SK-N-SH (cell line): ENCODE results near the gene DEPDC1B.

Source experiments
- CTCF ChIP-seq: fragments of 200-600 bp; sonication (generic); IDR thresholded peaks from 2 replicates; pipeline ENCODE4 v1.6.1; 2017; ENCODE audit warnings: antibody characterized with exemption, mild to moderate bottlenecking, moderate library complexity
- FOXM1 ChIP-seq: IDR thresholded peaks from 2 replicates; pipeline ENCODE4 v1.4.0; 2012; ENCODE audit warnings: low read depth, mild to moderate bottlenecking
- POLR2AphosphoS5 ChIP-seq: IDR thresholded peaks from 2 replicates; pipeline ENCODE4 v1.6.1; 2012; ENCODE audit warnings: low read depth, low read length
- REST ChIP-seq: IDR thresholded peaks from 2 replicates; pipeline ENCODE4 v1.6.1; 2012; ENCODE audit warnings: mild to moderate bottlenecking, low read depth, low read length, moderate library complexity
- SMC3 ChIP-seq: IDR thresholded peaks from 2 replicates; pipeline ENCODE4 v1.6.1; 2012; ENCODE audit warnings: low read depth, low read length, improper control_type of control experiment

- TF ChIP-seq SMC3 (no peak), CTCF (no peak), POLR2AphosphoS5 (no peak), FOXM1 (no peak), REST (no peak)
Measured at GRCh38 chr5:60670749-60671148, 29.2 kb downstream of the DEPDC1B start.
